ENCODE data around the gene GGCX. TPM values are rescaled to one million over a fixed set of nuclear protein-coding genes. Genes with fewer than 3 reads are reported as not detected.

Gene GGCX
- total and polyA plus RNA-seq, 9 of the 15 experiments (the other 6 are each of a cell fraction or from before 2014, with no cell fraction given): 14.4 to 47.1 (median 28.1) TPM

GRCh38 chr2:85577386-85578242 is 16.3 kb upstream of the GGCX start, which contains the start of gene VAMP8 (continued):
- TF ChIP-seq GATAD2B (IDR thresholded peaks at IDR 0.05; ENCODE audit: borderline replicate concordance) (no peak), EP400 (IDR thresholded peaks at IDR 0.05) (no peak), HMG20B (CRISPR knock-in tag; IDR thresholded peaks at IDR 0.05) (no peak), NCOA6 (IDR thresholded peaks at IDR 0.05) (no peak), GABPB2 (CRISPR knock-in tag; conservative IDR thresholded peaks at IDR 0.05) (no peak), GATAD2A (IDR thresholded peaks at IDR 0.05) (no peak), PCBP1 (IDR thresholded peaks at IDR 0.05; ENCODE audit: low read depth, low read length, poor library complexity, severe bottlenecking) (no peak), ZNF445 (CRISPR knock-in tag; IDR thresholded peaks at IDR 0.05; ENCODE audit: low read depth) (no peak), TFAP4 (CRISPR knock-in tag; IDR thresholded peaks at IDR 0.05; ENCODE audit: borderline replicate concordance) (no peak), SAFB (IDR thresholded peaks at IDR 0.05; ENCODE audit: borderline replicate concordance, low read depth, low read length) (no peak), PBX2 (CRISPR knock-in tag; IDR thresholded peaks at IDR 0.05; ENCODE audit: low read depth) (no peak), PBX2 (tag; conservative IDR thresholded peaks at IDR 0.05; ENCODE audit: low read depth) (no peak), TAF15 (IDR thresholded peaks at IDR 0.05; ENCODE audit: low read depth, low read length) (no peak), ZNF444 (CRISPR knock-in tag; IDR thresholded peaks at IDR 0.05) (no peak), THAP12 (CRISPR knock-in tag; IDR thresholded peaks at IDR 0.05) (no peak), CREB1 (IDR thresholded peaks at IDR 0.05) (no peak), CREB1 (CRISPR knock-in tag; IDR thresholded peaks at IDR 0.05) (no peak), CEBPG (CRISPR knock-in tag; IDR thresholded peaks at IDR 0.05) (no peak), CEBPG (tag; conservative IDR thresholded peaks at IDR 0.05 in 1 of 2, IDR thresholded peaks at IDR 0.05 in 1 of 2) (peak in 1 of 2 experiments; percentile 58; a peak in 2 of 4 replicates), BMI1 (IDR thresholded peaks at IDR 0.05; ENCODE audit: low read length) (no peak), SUPT5H (IDR thresholded peaks at IDR 0.05) (peak; percentile 75), ZNF507 (tag; conservative IDR thresholded peaks at IDR 0.05) (no peak), ZNF174 (CRISPR knock-in tag; IDR thresholded peaks at IDR 0.05) (no peak), KDM2B (CRISPR knock-in tag; IDR thresholded peaks at IDR 0.05) (no peak)

All from K562 (cell line).